Immature natural killer cell (primary cell): ENCODE results near the gene MFSD12. TPM values are rescaled to one million over a fixed set of nuclear protein-coding genes. Genes with fewer than 3 reads are reported as not detected.
A peak's percentile ranks its signal among the peaks of the same experiment; 100 is the strongest.

Experiments used
- DNase-seq, 3 donors: peaks; one replicate each; pipeline ENCODE4 v3.0.0; 2022; ENCODE audit warnings: mixed read lengths in 1 of 3
- H3K27ac Mint-ChIP-seq, 6 donors: one replicate each; pipeline ENCODE4 v1.8.0; 2020; ENCODE audit warnings: mixed read lengths in 6 of 6, mild to moderate bottlenecking in 5 of 6, inconsistent platforms in 4 of 6, moderate library complexity in 3 of 6
- H3K27me3 Mint-ChIP-seq, 3 donors: one replicate each; pipeline ENCODE4 v1.8.0; 2020 to 2021; ENCODE audit warnings: low read depth in 3 of 3, mild to moderate bottlenecking in 3 of 3, mixed read lengths in 3 of 3, moderate library complexity in 3 of 3, inconsistent platforms in 1 of 3
- H3K36me3 Mint-ChIP-seq, 3 donors: one replicate each; pipeline ENCODE4 v1.8.0; 2020; ENCODE audit warnings: mixed read lengths in 3 of 3, inconsistent platforms in 2 of 3, mild to moderate bottlenecking in 2 of 3
- H3K4me1 Mint-ChIP-seq, 2 donors: one replicate each; pipeline ENCODE4 v1.8.0; 2020; ENCODE audit warnings: inconsistent platforms in 2 of 2, mild to moderate bottlenecking in 2 of 2, mixed read lengths in 2 of 2, moderate library complexity in 1 of 2
- H3K4me3 Mint-ChIP-seq, 5 donors: one replicate each; pipeline ENCODE4 v1.8.0; 2020; ENCODE audit warnings: mild to moderate bottlenecking in 5 of 5, mixed read lengths in 5 of 5, inconsistent platforms in 3 of 5, moderate library complexity in 3 of 5
- H3K9me3 Mint-ChIP-seq, 6 donors: one replicate each; pipeline ENCODE4 v1.8.0; 2020; ENCODE audit warnings: mild to moderate bottlenecking in 6 of 6, mixed read lengths in 6 of 6, inconsistent platforms in 4 of 6, moderate library complexity in 3 of 6
- polyA plus RNA-seq, 3 donors: library from polyadenylated mRNA; unstranded; fragments of 300-500 nt; fragmentation: Illumina TruSeq; gene quantifications; one replicate each; pipeline ENCODE4 v1.2.3, GENCODE V29; 2021

MFSD12 gene
- polyA plus RNA-seq, 3 donors from 2014 or later: 17.1 to 26.9 (median 25.6) TPM

- Mint-ChIP-seq H3K36me3 (peaks cover 0 to 13% (median 4%) of the 10 kb centered on the region in 3 donors), H3K4me1 (peaks cover 7 to 9% of the 10 kb centered on the region in 2 donors), H3K27me3 (peaks cover 0 to 4% (median 2%) of the 10 kb centered on the region in 3 donors), H3K27ac (no peak overlapping the region), H3K4me3 (no peak overlapping the region), H3K9me3 (no peaks in the 10 kb centered on the region)
- no peak for DNase-seq
These were observed 32.4 kb downstream of the MFSD12 start for GRCh38 chr19:3524904-3525451.

DNA sequence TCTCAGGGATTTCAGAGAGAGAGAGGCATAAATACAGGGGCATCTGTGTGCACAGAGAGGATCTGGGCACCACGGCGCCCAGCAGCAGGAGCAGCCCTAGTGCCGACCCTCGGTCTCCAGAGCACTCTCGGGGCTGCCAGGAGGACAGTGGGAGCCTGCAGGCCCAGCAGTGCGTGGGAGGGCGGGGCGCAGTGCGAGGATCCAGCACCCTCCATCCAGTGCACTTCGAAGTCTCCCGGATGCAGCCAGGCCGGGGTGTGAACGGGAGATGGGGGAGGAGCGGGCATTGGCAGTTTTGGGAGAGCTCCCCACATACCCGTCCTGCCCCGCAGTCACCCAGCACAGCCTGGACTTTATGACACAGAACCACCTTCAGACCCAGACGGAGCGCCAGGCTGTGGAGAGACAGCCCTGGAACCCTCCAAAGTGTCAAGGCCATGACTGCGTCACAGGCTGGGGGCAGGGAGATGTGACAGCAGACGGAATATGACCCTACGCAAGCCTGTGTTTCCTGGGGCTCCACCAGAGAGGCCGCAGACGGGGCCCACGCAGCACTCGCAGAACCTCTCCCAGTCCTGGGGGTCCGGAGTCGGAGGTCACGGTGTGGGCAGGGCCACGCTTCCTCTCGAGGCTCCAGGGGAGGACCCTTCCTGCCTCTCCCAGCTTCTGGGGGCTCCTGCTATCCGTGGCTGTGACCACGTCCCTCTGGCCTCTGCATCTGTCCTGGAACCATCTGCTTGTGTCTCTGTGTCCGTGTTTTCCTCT lies 33.1 kb downstream of the MFSD12 start:
- Mint-ChIP-seq H3K9me3 (no peaks in the 10 kb centered on the region), H3K27me3 (peaks cover 0 to 4% (median 2%) of the 10 kb centered on the region in 3 donors), H3K4me3 (no peak overlapping the region), H3K36me3 (peaks cover 0 to 13% (median 4%) of the 10 kb centered on the region in 3 donors), H3K27ac (no peak overlapping the region), H3K4me1 (peaks cover 7 to 9% of the 10 kb centered on the region in 2 donors)
- no peak for DNase-seq

GRCh38 chr19:3523361-3524077 lies 33.9 kb downstream of the MFSD12 start:
- peaks cover 0 to 13% (median 4%) of the 10 kb centered on the region in 3 donors for H3K36me3 Mint-ChIP-seq
- no peak for DNase-seq
- H3K27ac Mint-ChIP-seq: no peak overlapping the region
- H3K4me1 Mint-ChIP-seq: peaks cover 7 to 9% of the 10 kb centered on the region in 2 donors
- no peak overlapping the region for H3K4me3 Mint-ChIP-seq
- H3K27me3 Mint-ChIP-seq: peaks cover 0 to 4% (median 4%) of the 10 kb centered on the region in 3 donors
- no peaks in the 10 kb centered on the region for H3K9me3 Mint-ChIP-seq

- peaks cover 0 to 13% (median 4%) of the 10 kb centered on the region in 3 donors for H3K36me3 Mint-ChIP-seq
- no peaks in the 10 kb centered on the region for H3K9me3 Mint-ChIP-seq
- H3K4me3 Mint-ChIP-seq: no peak overlapping the region
- peak overlapping the region in 2 of 6 donors; percentile 34 to 45 for H3K27ac Mint-ChIP-seq
- H3K27me3 Mint-ChIP-seq: peaks cover 0 to 4% (median 4%) of the 10 kb centered on the region in 3 donors
- peaks cover 7 to 9% of the 10 kb centered on the region in 2 donors for H3K4me1 Mint-ChIP-seq
- no peak for DNase-seq
These were observed 34.7 kb downstream of the MFSD12 start for GRCh38 chr19:3522421-3523360.

GRCh38 chr19:3521104-3521445 lies 36.3 kb downstream of the MFSD12 start:
- Mint-ChIP-seq H3K4me1 (peaks cover 16 to 19% of the 10 kb centered on the region in 2 donors), H3K36me3 (peaks cover 0 to 10% (median 4%) of the 10 kb centered on the region in 3 donors), H3K27ac (peak overlapping the region in 4 of 6 donors; percentile 15 to 60 (median 44)), H3K27me3 (peaks cover 0 to 4% (median 4%) of the 10 kb centered on the region in 3 donors), H3K9me3 (no peaks in the 10 kb centered on the region), H3K4me3 (no peak overlapping the region)
- DNase-seq: no peak

DNA sequence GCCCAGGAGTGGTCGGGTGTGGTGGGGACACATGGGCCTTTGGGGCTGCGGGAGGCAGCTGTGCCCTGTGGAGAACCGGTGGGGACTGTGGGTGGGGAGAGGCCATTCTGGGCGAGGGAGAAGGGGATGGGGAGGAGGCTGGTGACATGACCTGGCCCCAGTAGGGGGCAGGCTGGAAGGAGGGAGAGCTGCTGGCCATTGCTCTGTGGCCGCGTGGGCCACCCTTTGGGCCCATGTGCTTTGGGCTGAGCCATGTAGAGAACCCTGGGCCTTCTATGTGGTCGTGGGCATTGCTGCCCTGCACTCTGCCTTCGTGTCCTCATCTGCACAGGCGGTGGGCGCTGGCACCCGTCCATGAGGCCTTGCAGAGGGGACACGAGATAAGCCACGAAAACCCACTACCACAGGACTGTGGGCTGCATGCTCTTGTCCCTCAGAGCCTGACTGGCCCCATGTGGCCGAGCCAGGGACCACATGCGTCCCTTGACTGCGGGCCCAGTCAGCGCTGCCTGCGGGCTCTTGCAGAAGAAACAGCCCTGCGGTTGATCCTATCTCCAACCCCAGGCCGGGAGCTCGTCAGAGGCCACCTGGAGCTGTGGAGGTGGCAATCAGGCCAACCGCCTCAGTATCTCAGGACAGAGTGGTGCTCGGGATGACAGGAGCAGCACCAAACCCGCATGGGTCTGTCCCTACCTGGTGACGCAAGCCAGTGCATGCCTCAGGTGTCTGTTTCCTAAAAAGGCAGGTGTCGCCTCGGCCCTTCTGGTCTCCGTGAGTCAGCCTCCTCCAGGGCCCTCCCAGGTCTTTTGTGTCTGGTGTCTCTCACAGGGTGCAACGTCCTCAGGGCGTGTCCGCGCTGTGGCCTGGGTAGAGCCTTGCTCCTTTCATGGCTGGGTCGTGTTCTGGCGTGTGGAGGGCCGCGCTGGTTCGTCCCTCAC lies 37.0 kb downstream of the MFSD12 start:
- Mint-ChIP-seq H3K27ac (peak overlapping the region in 4 of 6 donors; percentile 6 to 60 (median 38)), H3K9me3 (no peaks in the 10 kb centered on the region), H3K4me1 (peaks cover 16 to 23% of the 10 kb centered on the region in 2 donors), H3K27me3 (peaks cover 0 to 4% (median 4%) of the 10 kb centered on the region in 3 donors), H3K36me3 (peaks cover 0 to 10% (median 4%) of the 10 kb centered on the region in 3 donors), H3K4me3 (no peak overlapping the region)
- no peak for DNase-seq

- Mint-ChIP-seq H3K4me3 (no peak overlapping the region), H3K27me3 (peaks cover 0 to 4% (median 4%) of the 10 kb centered on the region in 3 donors), H3K4me1 (peaks cover 20 to 26% of the 10 kb centered on the region in 2 donors), H3K9me3 (no peaks in the 10 kb centered on the region), H3K36me3 (peaks cover 0 to 6% (median 0%) of the 10 kb centered on the region in 3 donors), H3K27ac (no peak overlapping the region)
- no peak for DNase-seq
These were observed 38.3 kb downstream of the MFSD12 start for GRCh38 chr19:3519126-3519525.

- peaks cover 0 to 4% (median 0%) of the 10 kb centered on the region in 3 donors for H3K36me3 Mint-ChIP-seq
- peak overlapping the region in 1 of 6 donors; percentile 30 for H3K27ac Mint-ChIP-seq
- H3K27me3 Mint-ChIP-seq: peaks cover 0 to 4% (median 2%) of the 10 kb centered on the region in 3 donors
- H3K9me3 Mint-ChIP-seq: no peaks in the 10 kb centered on the region
- no peak overlapping the region for H3K4me3 Mint-ChIP-seq
- H3K4me1 Mint-ChIP-seq: peaks cover 24 to 28% of the 10 kb centered on the region in 2 donors
- DNase-seq: no peak
These were observed 38.7 kb downstream of the MFSD12 start for GRCh38 chr19:3518659-3519058.

DNA sequence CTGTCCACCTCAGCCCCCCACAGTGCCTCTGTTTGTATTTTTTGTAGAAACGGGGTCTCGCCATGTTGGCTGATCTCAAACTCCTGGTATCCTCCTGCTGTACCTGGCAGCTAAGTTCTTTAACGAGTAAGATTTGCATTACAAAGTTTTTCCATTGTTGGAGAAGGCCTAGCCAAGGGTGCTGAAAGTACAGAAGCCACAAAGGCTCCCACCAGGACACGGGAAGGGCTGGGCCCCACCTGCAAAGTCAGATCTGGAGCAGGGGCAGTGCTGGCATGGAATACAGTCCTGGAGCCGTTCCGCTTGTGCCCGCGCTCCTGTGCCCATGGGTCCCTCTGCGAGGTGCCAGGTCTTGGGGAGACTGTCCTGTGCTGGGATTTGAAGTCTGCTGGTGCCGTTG lies 39.1 kb downstream of the MFSD12 start:
- H3K36me3 Mint-ChIP-seq: peaks cover 0 to 4% (median 0%) of the 10 kb centered on the region in 3 donors
- no peak for DNase-seq
- H3K27me3 Mint-ChIP-seq: peaks cover 0 to 4% (median 2%) of the 10 kb centered on the region in 3 donors
- no peak overlapping the region for H3K4me3 Mint-ChIP-seq
- no peaks in the 10 kb centered on the region for H3K9me3 Mint-ChIP-seq
- H3K27ac Mint-ChIP-seq: peak overlapping the region in 1 of 6 donors; percentile 30
- H3K4me1 Mint-ChIP-seq: peaks cover 26 to 29% of the 10 kb centered on the region in 2 donors

- H3K9me3 Mint-ChIP-seq: no peaks in the 10 kb centered on the region
- no peak overlapping the region for H3K27ac Mint-ChIP-seq
- DNase-seq: no peak
- peaks cover 0 to 4% (median 0%) of the 10 kb centered on the region in 3 donors for H3K36me3 Mint-ChIP-seq
- H3K4me1 Mint-ChIP-seq: peaks cover 26 to 29% of the 10 kb centered on the region in 2 donors
- H3K4me3 Mint-ChIP-seq: no peak overlapping the region
- H3K27me3 Mint-ChIP-seq: peaks cover 0 to 4% (median 2%) of the 10 kb centered on the region in 3 donors
These were observed 39.7 kb downstream of the MFSD12 start for GRCh38 chr19:3517638-3518037.

DNA sequence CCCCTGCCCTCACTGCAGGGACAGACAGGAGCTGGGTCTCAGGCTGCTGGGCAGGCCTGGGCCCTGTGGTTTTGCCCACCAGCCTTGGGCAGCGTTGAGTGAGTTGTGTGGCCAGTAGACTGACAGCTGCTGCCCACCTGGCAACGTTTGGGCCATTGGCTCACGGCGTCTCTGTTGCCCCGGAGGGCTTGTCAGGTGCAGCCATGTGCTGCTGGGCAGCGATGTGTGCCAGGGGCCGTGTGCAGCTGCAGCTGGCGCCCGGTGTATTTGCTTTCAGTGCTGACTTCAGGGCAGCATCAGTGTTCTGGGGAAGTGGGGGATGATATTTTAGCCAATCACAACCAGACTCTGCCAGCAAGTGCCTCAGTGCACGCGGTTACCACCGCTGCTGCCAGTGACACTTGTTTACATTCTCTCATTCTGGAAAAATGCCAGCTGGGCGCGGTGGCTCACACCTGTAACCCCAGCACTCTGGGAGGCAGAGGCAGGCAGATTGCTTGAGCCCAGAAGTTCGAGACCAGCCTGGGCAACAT lies 40.6 kb downstream of the MFSD12 start:
- peaks cover 26 to 30% of the 10 kb centered on the region in 2 donors for H3K4me1 Mint-ChIP-seq
- DNase-seq: peak; percentile 37 to 76 (median 43)
- H3K9me3 Mint-ChIP-seq: no peaks in the 10 kb centered on the region
- peaks cover 0 to 4% (median 0%) of the 10 kb centered on the region in 3 donors for H3K36me3 Mint-ChIP-seq
- peak overlapping the region; percentile 22 to 91 (median 68) for H3K27ac Mint-ChIP-seq
- H3K4me3 Mint-ChIP-seq: peak overlapping the region in 3 of 5 donors; percentile 23 to 50 (median 36)
- peaks cover 0 to 4% (median 2%) of the 10 kb centered on the region in 3 donors for H3K27me3 Mint-ChIP-seq
